HG02571 (cell line): ENCODE data around the gene EDIL3.
"Not testable (repeated sequence)": the region's sequence is repeated elsewhere in the genome, so short reads cannot be mapped to it uniquely, and the experiment has no call there.

Experiments
- ATAC-seq: cut with Tn5 transposase; IDR thresholded peaks from one replicate; pipeline ENCODE4 v1.9.1; 2021; ENCODE audit warnings: mild to moderate bottlenecking, moderate library complexity; ENCODE audit not compliant: unreplicated experiment

Gene EDIL3

DNA sequence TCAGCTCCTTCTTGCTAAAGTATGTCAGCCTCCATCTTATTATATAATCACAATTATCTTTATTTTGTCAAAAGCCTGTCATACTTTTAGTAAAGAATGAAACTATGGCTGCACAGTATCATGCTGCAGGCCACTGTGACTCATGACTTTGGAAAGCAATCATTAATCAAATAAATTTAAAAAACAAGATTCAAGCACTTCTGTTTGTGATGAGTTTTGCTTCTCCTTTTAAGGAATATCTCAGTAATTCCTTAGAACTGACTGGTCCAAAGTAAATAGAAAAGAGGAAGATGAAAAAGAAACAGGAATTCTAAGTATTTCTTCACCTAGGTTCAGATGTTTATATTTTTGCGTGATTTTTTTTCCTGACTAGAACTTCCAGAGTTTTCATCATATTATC is 83.1 kb downstream of the EDIL3 start:
- no peak for ATAC-seq

DNA sequence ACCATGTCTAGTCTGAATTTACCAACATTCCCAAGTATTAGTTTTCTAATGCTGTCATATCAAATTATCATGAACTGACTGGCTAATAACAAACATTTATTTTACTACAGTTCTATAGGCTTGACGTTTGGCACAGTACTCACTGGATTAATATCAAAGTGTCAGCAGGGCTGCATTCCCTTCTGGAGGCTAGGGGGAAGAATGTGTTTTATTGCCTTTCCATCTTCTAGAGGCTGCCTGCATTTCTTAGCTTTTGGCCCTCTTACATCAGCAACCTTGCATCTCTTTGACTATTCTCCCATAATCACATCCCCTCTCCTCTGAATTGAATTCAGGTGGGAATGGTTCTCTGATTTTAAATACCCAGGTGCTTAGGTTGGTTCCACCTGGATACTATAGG is 84.7 kb downstream of the EDIL3 start:
- no peak for ATAC-seq

DNA sequence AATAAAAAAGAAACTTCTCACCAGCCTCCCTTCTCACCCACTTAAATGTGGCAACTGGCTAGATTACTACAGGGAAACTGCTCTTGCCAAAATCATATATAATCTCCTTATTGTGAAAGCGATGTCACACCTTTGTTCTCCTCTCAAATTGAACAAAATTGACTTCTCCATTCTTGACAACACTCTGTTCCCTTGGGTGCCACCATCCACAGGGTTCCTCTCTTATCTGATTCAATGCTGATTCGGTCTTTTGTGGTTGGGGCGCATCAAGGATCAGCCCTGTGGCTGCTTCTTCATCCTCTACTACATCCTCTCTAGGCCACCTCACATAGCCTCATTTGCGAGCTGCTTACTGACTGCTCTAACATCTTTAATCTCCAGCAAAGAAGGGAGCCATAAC is 86.1 kb downstream of the EDIL3 start:
- ATAC-seq = no peak

DNA sequence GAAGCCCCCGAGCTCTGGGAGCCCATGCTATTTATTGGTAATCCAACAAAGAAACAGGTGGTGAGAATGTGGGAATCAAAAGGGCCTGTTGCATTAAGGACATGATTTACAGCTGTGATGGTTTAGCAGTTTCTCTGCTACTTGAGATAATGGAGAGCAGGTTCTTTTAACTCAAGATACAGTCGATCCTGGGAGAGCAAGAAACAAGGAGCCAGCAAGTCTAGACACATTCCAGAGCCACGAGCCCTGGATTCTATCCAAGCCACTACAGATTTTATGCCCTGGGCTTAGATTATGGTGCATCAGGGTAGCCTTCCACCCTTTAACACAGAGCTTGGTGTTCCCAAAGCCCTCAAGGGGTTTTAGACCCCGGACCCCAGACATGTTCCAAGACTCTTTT is 87.0 kb downstream of the EDIL3 start:
- ATAC-seq = not testable (repeated sequence)

DNA sequence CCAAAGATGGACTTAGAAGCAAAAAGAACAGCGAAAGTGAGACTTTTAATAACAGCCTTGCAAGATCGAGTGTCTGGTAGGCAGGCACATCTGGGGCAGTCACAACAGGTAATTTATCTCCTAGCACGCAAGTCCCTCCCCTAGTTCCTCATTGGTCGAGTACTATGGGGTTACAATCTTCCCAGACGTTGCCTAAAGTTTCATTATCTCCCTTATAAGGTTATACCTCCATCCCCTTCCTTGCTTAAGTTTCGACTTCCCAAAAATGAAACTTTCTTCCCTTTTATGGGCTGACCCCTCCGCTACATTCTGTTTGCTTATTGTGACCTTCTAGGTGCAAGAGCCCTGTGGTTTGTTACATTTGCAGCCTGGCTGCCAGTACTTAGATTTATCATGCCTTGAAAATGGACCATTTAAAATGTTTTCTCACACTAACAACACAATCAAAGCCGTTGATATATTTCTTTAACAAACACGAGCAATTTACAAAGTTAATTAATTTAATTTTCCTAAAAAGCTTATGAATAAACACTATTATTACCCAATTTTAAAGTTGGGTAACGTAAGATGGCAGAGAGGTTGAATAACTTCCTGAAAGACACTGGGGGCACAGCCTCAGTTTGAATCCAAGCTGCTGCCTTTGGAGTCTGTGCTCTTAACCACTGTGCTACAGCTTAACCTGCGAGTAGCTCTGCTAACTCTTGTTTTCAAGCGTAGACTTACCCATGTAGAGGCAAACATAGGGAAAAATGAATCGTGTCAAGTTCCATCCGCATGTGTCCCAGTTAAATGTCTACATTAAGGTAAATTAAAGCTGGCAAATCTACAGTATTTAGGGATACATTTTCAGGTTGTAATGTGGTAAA is 91.7 kb downstream of the EDIL3 start:
- no peak for ATAC-seq

DNA sequence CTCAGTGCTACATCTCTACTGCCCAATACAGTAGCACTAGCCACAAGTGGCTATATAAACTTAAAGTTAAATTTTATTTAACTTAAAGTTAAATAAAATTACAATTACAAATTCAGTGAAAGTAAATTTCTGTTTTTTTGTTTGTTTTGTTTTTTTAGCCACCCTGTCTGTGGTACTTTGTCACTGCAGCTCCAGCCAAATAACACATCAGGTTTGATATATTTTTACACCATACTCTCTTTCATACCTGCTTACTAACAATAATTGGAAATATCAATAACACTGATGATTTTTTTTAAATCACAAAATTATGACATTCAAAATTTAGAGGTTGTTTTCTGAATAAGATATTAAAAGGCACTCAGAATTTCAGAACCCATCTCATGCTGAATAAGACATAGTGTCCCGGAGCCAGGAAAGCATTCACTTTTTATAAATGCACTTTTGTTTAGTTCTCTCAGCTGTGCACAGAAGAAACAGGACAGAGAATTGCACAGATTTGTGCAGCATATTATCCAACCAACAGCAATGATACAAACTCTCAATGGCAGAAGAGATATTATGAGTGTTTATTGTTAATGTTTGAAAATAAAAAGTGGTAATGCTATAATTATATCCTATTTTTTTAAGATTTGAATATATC is 92.6 kb downstream of the EDIL3 start:
- ATAC-seq = no peak

DNA sequence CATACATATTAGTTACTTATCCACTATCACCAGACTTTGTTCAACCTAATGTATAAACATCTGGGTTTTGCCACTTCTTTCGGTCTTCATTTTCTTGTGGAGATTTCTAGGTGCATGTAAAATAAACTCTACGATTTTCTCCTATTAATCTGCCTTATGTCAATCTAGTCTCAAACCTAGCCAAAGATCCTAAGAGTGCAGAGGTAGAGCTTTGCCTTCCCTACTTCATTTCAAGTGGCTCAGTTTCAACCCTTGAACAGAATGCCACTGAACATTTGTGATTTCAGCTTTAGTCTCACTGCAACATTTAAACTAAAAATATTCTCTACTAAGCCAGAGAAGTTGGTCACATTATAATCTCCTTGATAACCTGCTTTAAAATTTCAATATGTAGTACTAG is 94.0 kb downstream of the EDIL3 start:
- ATAC-seq = no peak

DNA sequence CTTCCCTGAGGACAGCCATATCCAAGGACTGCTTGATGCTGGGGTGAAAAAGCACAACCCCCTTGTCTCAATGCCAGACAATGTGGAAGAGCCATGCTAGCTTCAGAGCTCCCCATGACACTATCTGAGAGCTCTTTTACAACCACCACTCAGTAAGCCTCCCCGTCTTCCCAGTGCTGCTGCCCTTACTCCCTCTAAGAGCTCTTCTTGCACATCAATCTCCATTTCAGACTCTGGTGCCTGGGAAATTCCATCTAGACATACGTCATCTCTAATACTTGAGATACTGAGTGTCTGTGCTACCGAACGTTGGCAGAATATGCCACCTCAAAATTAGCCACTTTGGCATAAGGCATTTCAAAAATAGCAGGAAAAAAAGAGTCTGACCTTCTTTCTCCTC is 94.5 kb downstream of the EDIL3 start:
- ATAC-seq = no peak

DNA sequence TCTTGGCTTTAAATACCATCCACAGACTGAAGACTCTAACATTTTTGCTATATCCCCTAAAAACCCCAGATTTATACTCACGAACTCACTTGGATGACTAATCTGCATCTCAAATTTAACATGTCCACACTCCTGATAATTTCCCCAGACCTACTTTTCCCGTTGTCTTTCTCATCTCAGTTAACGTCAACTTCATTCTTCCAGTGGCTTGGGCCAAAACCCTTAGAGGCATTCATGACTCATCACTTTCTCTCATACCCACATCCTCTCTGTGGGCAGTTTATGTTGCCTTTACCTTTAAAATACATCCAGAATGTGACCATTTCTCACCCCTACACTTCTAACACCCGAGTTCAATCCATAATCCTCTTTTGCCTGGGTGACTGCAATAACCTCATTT is 96.7 kb downstream of the EDIL3 start:
- ATAC-seq = no peak

DNA sequence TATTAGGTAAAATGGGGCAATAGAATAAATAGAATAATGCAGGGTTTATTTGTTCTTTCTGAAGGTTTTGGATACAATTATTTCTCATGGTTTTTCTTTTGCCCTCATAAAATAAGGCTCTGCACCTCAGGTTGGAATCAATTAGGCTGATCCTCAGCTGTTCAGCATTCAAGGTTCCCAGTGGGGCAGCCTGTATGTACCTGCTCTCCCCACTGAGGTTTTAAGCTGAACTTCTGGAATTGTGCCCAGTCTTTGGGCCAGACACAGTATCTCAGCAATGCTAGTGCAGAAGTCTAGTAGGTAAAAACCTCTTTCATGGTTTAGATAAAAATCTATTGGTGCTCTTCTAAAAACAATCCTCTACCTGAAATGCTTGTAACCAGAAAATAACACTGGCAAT is 98.0 kb downstream of the EDIL3 start:
- ATAC-seq = no peak

DNA sequence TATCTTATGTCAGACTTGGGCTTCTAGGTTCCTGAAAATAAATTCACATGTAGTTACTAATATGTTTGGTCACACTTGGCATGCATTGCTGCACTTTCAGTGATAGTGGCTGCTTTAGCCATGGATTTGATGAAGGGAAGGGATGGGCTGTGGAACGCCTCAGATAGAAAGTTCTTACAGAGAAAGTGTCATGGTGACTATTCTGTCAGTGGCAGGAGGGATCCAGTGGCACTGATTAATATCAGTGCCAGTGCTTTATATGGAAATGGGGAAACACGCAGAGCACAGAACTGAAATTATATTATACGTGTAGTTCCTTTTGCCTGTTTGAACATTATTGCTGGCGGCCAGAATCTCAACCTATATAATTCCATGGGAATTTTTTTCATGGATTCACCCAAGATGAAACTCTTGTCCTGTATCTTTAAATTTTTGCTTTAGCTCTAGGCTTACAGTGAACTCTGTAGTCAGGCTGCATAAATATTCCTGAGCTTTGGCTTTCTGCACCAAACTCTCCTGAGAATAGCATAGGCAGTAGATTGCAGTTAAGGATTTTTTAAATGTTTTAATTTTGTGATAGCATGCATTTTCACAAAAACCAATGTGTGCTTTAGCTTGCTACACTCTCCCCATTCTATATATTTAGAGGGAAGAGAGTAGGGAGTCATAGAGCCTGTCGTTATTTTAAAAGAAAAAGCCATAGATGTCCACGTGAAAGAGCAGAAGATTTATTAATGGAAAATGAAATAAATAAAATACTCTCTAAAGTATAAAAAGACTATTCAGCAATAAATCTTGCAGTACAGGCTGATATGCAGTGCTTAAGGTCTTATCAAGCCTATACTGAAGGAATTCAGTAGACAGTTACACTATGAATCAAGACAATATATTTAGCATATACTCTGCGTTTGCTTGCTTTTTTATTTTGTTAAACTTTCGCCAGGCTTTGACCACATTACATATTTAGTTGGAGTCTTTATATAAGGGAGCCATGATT is 98.7 kb downstream of the EDIL3 start:
- ATAC-seq = no peak

DNA sequence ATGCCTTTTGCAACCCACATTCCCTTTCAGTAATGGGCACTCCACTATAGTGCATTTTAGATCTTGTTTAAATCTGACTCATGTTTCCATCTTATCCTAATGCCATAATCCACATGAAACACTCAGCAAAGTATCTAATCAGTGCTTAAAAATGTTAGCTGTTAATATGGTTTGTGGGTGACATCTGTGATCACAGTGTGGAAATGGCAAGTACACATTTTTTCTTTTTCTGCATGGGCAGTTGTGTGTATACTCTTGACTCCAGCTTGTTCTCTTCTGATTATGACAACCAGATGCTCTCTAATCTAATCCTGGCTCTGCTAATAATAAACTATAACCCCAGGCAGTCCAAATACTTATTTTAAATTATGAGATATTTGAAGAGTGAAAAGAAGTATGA is 103.3 kb downstream of the EDIL3 start:
- no peak for ATAC-seq

DNA sequence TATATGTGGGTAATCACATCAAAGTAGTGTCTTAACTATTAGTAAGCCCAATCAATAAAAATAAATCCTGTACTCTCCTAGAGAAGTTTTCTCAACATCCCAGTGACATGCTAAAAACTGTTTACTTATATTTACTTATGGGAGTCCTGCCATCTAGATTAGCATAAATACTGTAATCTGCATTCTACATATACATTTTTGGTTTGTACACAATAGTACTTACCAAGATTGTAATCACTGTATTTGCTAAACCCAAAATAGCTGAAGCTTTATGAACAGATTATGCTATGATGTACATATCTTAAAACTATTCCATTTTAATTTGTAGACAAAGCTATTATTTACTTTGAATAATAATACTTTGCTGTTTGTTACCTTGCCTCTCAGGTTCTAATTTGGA is 105.4 kb downstream of the EDIL3 start:
- no peak for ATAC-seq

DNA sequence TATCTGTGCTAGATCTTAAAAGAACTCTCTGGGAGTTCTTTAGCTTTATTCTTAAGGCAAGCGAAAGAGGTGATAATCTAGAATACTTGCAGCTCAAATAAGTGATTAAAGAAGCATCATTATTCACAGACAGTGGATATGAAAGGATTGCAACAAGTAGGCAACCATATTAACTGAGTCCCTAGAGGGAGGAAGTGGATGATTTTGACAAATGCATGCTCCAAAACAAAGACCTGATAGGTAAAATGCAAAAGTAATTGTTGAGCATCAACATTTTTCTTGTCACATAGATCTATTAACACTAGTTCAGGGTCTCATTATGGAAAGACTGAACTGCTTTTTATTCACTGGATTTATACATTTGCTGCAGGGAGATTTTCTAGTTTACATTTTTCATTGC is 109.1 kb downstream of the EDIL3 start:
- no peak for ATAC-seq

DNA sequence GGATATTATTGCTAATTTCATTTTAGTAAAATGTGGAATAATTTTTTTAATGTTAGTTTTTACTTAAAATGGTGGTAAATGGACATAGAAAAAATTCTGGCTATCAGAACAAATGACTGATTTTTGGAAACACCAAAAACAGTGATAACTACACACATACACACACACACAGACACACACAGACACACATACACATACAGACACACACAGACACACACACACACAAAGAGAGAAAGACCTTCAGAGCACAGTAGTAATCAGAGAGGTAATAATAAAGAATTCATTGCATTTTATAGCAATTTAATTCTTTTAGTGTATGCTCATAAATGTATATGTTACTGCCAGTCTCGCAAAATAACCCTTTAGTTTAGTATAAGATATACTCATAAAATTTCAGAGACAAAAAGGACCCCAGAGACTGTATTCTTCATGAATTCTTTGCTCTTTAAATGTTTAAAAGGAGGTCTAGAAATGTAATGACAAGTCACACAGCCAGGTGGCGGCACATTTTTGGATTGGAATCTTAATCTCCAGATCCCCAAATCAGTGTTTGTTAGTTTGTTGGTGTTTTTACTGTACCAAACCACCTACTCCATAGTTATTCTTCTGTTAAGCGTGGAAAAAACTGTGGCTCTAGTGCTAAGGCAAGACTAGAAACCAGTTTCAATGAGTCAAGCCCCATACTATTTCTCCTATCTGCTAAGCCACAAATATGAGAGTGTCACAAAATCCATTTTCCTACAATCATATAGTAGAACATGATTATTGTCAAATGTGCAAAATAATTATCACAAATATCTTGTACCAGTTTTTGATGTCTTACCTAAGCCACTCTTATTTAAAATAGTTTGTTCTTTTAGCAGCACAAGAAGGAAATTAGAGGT is 109.9 kb downstream of the EDIL3 start:
- no peak for ATAC-seq

DNA sequence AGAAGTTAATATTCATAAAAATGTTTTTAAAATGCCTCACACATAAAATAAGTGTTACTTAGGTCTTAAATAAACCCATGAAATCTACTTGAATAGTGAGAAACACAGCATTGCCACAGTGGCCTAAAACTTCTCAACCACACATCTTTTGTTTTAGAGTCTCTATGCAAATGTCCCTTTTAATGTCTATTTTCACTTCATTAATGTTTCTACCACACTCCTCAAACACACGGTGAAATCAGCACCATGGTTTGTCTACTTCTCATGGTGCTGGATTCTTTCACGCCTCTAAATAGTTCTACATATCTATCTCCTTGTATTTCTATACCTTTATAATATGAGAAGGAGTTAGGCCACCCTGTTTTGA is 111.2 kb downstream of the EDIL3 start:
- ATAC-seq = no peak

DNA sequence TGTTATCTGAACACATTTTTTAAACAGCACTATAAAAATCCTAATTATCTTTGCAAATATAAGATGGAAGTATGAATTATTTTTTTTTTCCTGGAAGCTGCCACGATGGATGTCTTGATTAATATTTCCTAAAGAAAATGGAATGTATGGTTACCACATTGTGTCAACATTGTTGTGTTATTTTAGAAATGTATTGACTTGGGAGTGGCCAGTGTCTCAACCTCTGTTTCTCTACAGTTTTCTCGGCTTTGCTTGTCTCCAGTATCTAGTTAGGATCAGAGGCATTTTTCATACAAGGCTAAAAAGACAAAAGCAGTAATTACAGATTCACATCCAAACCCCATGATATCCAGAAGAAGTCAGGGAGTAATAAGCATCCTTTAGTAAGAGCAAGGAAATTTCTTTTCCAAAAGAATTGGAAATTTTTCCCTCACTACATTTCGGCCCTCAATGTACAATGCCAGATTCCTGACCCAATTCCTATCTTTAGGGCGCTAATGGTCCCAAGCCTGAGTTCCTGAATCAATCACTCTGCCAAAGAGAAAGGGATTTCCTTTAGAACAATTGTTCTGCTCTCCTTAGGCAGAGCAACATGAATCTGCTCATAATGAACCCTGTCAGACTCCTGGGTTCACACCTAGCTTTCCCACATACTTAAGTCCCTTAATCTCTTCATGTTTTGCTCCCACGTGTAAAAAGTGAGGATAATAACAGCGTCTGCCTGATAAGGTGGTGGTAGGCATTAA is 111.7 kb downstream of the EDIL3 start:
- ATAC-seq = no peak

DNA sequence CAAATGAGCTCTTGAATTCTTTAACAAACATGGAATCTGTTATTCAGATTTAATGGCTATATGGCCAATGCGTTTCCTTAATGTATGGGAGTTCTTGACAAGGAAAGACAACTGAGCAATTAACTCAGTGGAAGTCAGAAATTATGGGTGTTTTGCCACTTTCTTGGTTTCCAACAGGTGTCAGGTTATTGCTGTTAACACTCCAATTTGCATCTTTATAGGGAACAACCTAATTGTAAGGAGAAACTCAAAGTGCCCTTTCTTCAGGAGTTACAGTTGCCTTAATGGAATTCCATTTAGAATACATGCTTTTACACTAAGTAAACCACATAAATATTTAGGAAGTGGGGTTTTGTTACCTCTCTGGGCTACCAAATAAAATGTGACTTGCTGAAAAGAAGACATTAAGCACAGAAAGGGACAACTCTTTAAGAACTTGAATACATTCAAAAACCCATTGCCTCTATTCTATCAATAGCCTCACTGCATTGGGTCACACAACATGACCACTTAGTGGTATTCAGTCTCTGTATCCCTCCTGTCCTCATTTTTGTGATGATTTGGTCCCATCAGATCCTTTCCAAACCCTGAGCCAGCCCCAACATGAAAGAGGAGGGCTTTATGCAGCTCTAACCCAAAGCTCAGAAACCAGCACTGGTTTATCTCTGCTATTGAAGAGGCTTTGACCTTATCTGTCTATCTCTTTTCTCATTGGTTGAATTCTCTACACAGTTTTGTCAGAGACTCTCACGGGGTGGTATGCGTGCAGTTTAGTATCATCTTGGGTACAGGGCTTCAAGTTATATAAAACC is 118.7 kb downstream of the EDIL3 start:
- no peak for ATAC-seq

DNA sequence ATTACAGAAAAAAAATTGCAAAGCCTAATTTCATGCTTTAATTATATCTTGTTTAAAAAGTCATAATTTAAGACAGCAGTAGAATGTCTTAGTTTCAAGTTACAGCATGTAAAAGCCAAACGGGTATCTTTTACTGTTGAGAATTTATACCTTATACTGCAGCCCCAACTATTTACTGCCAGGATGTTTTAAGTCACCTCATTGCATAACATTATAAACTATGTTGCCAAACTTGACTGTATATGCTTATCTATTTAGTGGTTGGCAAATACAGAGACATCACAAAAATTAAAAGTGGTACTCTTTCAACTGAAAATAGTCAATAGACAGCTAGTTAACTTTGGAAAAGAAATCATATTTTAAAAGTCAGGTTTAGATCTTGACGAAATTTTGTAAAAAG is 119.5 kb downstream of the EDIL3 start:
- ATAC-seq = no peak
